ENCODE data around the gene MYO10. TPM values are rescaled to one million over a fixed set of nuclear protein-coding genes. Genes with fewer than 3 reads are reported as not detected.

Gene MYO10
- total RNA-seq, 1 donor from 2014 or later = 20.0 TPM

- no peak for DNase-seq (ENCODE audit: low spot score in 2 of 2)
- Histone ChIP-seq H3K36me3 (no peaks in the 10 kb centered on the region), H3K27ac (no peak overlapping the region), H3K9me3 (no peaks in the 10 kb centered on the region), H3K4me3 (no peak overlapping the region), H3K27me3 (no peaks in the 10 kb centered on the region), H3K4me1 (no peaks in the 10 kb centered on the region)
- intact Hi-C loops (cut with DNase I) = no loop called here
- no peak for TF ChIP-seq CTCF (IDR thresholded peaks at IDR 0.05)
Observed at GRCh38 chr5:16927613-16928012, 8.5 kb downstream of the MYO10 start.

- Histone ChIP-seq H3K4me1 (no peaks in the 10 kb centered on the region), H3K27ac (no peak overlapping the region), H3K9me3 (no peaks in the 10 kb centered on the region), H3K36me3 (no peaks in the 10 kb centered on the region), H3K27me3 (no peaks in the 10 kb centered on the region), H3K4me3 (no peak overlapping the region)
- no peak for TF ChIP-seq CTCF (IDR thresholded peaks at IDR 0.05)
- intact Hi-C loops (cut with DNase I) = no loop called here
- DNase-seq (ENCODE audit: low spot score in 2 of 2) = no peak
Observed at GRCh38 chr5:16926417-16926816, 9.7 kb downstream of the MYO10 start.

- intact Hi-C loops (cut with DNase I) = no loop called here
- no peak for DNase-seq (ENCODE audit: low spot score in 2 of 2)
- no peaks in the 10 kb centered on the region for H3K4me1 ChIP-seq
- H3K4me3 ChIP-seq = no peak overlapping the region
- no peak overlapping the region for H3K27ac ChIP-seq
- H3K36me3 ChIP-seq = no peaks in the 10 kb centered on the region
- H3K27me3 ChIP-seq = no peaks in the 10 kb centered on the region
- no peak for TF ChIP-seq CTCF (IDR thresholded peaks at IDR 0.05)
- no peaks in the 10 kb centered on the region for H3K9me3 ChIP-seq
Observed at GRCh38 chr5:16924206-16924605, 11.9 kb downstream of the MYO10 start.

GRCh38 chr5:16922430-16922829 is 13.7 kb downstream of the MYO10 start:
- Histone ChIP-seq H3K27ac (no peak overlapping the region), H3K9me3 (no peaks in the 10 kb centered on the region), H3K4me3 (no peak overlapping the region), H3K27me3 (no peaks in the 10 kb centered on the region), H3K36me3 (no peaks in the 10 kb centered on the region), H3K4me1 (no peaks in the 10 kb centered on the region)
- TF ChIP-seq CTCF (IDR thresholded peaks at IDR 0.05) = no peak
- intact Hi-C loops (cut with DNase I) = no loop called here
- DNase-seq (ENCODE audit: low spot score in 2 of 2) = no peak

GRCh38 chr5:16921211-16921610 is 14.9 kb downstream of the MYO10 start:
- Histone ChIP-seq H3K9me3 (no peaks in the 10 kb centered on the region), H3K4me3 (no peak overlapping the region), H3K27ac (no peak overlapping the region), H3K4me1 (no peaks in the 10 kb centered on the region), H3K36me3 (no peaks in the 10 kb centered on the region), H3K27me3 (no peaks in the 10 kb centered on the region)
- no peak for TF ChIP-seq CTCF (IDR thresholded peaks at IDR 0.05)
- DNase-seq (ENCODE audit: low spot score in 2 of 2) = no peak
- intact Hi-C loops (cut with DNase I) = no loop called here

- intact Hi-C loops (cut with DNase I) = no loop called here
Observed at GRCh38 chr5:16920109-16920816, 15.8 kb downstream of the MYO10 start.

More at GRCh38 chr5:16920109-16920816, 15.8 kb downstream of the MYO10 start:
- Histone ChIP-seq H3K36me3 (no peaks in the 10 kb centered on the region), H3K27me3 (no peaks in the 10 kb centered on the region), H3K9me3 (no peaks in the 10 kb centered on the region), H3K27ac (no peak overlapping the region), H3K4me3 (no peak overlapping the region), H3K4me1 (no peaks in the 10 kb centered on the region)
- no peak for TF ChIP-seq CTCF (IDR thresholded peaks at IDR 0.05)
- DNase-seq (ENCODE audit: low spot score in 2 of 2) = no peak
